Measurements from ENCODE around the gene HERC4. TPM values are rescaled to one million over a fixed set of nuclear protein-coding genes. Genes with fewer than 3 reads are reported as not detected.
A peak's percentile ranks its signal among the peaks of the same experiment; 100 is the strongest.

Gene HERC4
- total RNA-seq, 1 experiment from 2014 or later, result 57.4 TPM

- DNase-seq (peak; percentile 80), ATAC-seq (peak; percentile 70)
- Histone ChIP-seq H3K4me1 (ENCODE audit: insufficient read depth, low read length) (peaks cover 16% of the 10 kb centered on the region), H3K27ac (ENCODE audit: low read length) (peak overlapping the region; percentile 43), H3K9me2 (replicated peaks; ENCODE audit: low read length) (no peaks in the 10 kb centered on the region), H3F3A (ENCODE audit: low read length, unreplicated experiment) (no peaks in the 10 kb centered on the region), H3K79me2 (ENCODE audit: low read length) (peaks cover 45% of the 10 kb centered on the region), H3K4me3 (ENCODE audit: low read length) (peak overlapping the region; percentile 75), H4K20me1 (ENCODE audit: low read length) (peaks cover 38% of the 10 kb centered on the region), H2AFZ (ENCODE audit: low read length) (peak overlapping the region; percentile 43; the same call in 1 of the 2 replicates), H3K4me2 (ENCODE audit: low read length) (peak overlapping the region; percentile 82), H3K9ac (ENCODE audit: low read length) (peak overlapping the region; percentile 75), H3K27me3 (ENCODE audit: low read length) (no peaks in the 10 kb centered on the region), H3K9me3 (ENCODE audit: low read length) (no peaks in the 10 kb centered on the region), H3K36me3 (ENCODE audit: low read depth, low read length) (peaks cover 29% of the 10 kb centered on the region)
- intact Hi-C loops (cut with micrococcal nuclease), result loop anchor here (1.0 to 10.0 kb wide), 8 partner anchors 30 to 450 kb away; partner anchors contain the start of genes CTNNA3, HERC4, HNRNPH3 and PBLD
- ChIA-PET POLR2A (ENCODE audit: unreplicated experiment) (interaction anchor here (0.6 to 0.8 kb wide), 4 partner anchors 8 to 96 kb away, joined by 6 to 9 read pairs (median 6); no protein-coding TSS in a partner anchor), CTCF (interaction anchor here (0.7 to 1.1 kb wide), 3 partner anchors 30 to 97 kb away, joined by 3 to 7 read pairs (median 4); no protein-coding TSS in a partner anchor)
- BruUV-seq (replicated peaks), result no TSS peak
- TF ChIP-seq EZH2 (IDR thresholded peaks at IDR 0.05; ENCODE audit: low read length, unreplicated experiment) (no peak), EZH2phosphoT487 (IDR thresholded peaks at IDR 0.05; ENCODE audit: borderline replicate concordance, low read length) (no peak), CTCF (conservative IDR thresholded peaks at IDR 0.05; ENCODE audit: low read depth, low read length) (no peak)
Observed at GRCh38 chr10:67884842-67885670, 190.0 kb downstream of the HERC4 start.

- BruUV-seq (replicated peaks), result no TSS peak
- Histone ChIP-seq H3K79me2 (ENCODE audit: low read length) (peaks cover 45% of the 10 kb centered on the region), H3K27me3 (ENCODE audit: low read length) (no peaks in the 10 kb centered on the region), H3K27ac (ENCODE audit: low read length) (peak within 1 kb of the TSS; percentile 43), H3K9ac (ENCODE audit: low read length) (peak within 1 kb of the TSS; percentile 75), H3K36me3 (ENCODE audit: low read depth, low read length) (peaks cover 23% of the 10 kb centered on the region), H3K4me3 (ENCODE audit: low read length) (peak within 1 kb of the TSS; percentile 75), H3K4me2 (ENCODE audit: low read length) (peak within 1 kb of the TSS; percentile 82), H3K9me2 (replicated peaks; ENCODE audit: low read length) (no peaks in the 10 kb centered on the region), H3K9me3 (ENCODE audit: low read length) (no peaks in the 10 kb centered on the region), H3F3A (ENCODE audit: low read length, unreplicated experiment) (no peaks in the 10 kb centered on the region), H3K4me1 (ENCODE audit: insufficient read depth, low read length) (peaks cover 16% of the 10 kb centered on the region), H2AFZ (ENCODE audit: low read length) (peak within 1 kb of the TSS; percentile 78), H4K20me1 (ENCODE audit: low read length) (peaks cover 38% of the 10 kb centered on the region)
- DNase-seq (peak; percentile 99), ATAC-seq (peak; percentile 77)
- TF ChIP-seq CTCF (conservative IDR thresholded peaks at IDR 0.05; ENCODE audit: low read depth, low read length) (0 out of 2 replicates have a peak, but pooled peaks have one; percentile 21), EZH2 (IDR thresholded peaks at IDR 0.05; ENCODE audit: low read length, unreplicated experiment) (no peak), EZH2phosphoT487 (IDR thresholded peaks at IDR 0.05; ENCODE audit: borderline replicate concordance, low read length) (peak; percentile 90)
- ChIA-PET CTCF (interaction anchor here (0.7 to 1.1 kb wide), 3 partner anchors 29 to 96 kb away, joined by 3 to 6 read pairs (median 4); no protein-coding TSS in a partner anchor), POLR2A (ENCODE audit: unreplicated experiment) (interaction anchor here (0.6 to 1.1 kb wide), 6 partner anchors 35 to 448 kb away, joined by 3 to 16 read pairs (median 5); partner anchors contain the start of gene PBLD)
- intact Hi-C loops (cut with micrococcal nuclease), result loop anchor here (1.0 to 10.0 kb wide), 8 partner anchors 29 to 450 kb away; partner anchors contain the start of genes CTNNA3, HERC4, HNRNPH3 and PBLD
Observed at GRCh38 chr10:67884313-67884841, 190.7 kb downstream of the HERC4 start, which contains the start of gene SIRT1. Gene SIRT1, plus strand, starts transcription at chr10:67884656. Its CDS starts 66 bp downstream, at chr10:67884722.

Data from PC-3 (cell line).